ENCODE data around the gene FUT6. TPM values are rescaled to one million over a fixed set of nuclear protein-coding genes. Genes with fewer than 3 reads are reported as not detected.
"Not testable (repeated sequence)": the region's sequence is repeated elsewhere in the genome, so short reads cannot be mapped to it uniquely, and the experiment has no call there.

FUT6 gene
- total RNA-seq, 2 donors from 2014 or later, result not detected

GRCh38 chr19:5844456-5845433 lies 5.2 kb upstream of the FUT6 start:
- Mint-ChIP-seq H3K9me3 (peaks cover 8% of the 10 kb centered on the region), H3K4me1 (no peaks in the 10 kb centered on the region), H3K4me3 (no peak overlapping the region), H3K27ac (no peak overlapping the region), H3K36me3 (ENCODE audit: low read depth) (no peaks in the 10 kb centered on the region), H3K27me3 (ENCODE audit: insufficient read depth) (peaks cover 7% of the 10 kb centered on the region)
- no peak overlapping the region for H3K9ac ChIP-seq (ENCODE audit: extremely low read depth, low read length, poor library complexity, severe bottlenecking)
- H3K4me3 ChIP-seq (ENCODE audit: low read length), result no peak overlapping the region
- no peak for TF ChIP-seq CTCF (conservative IDR thresholded peaks at IDR 0.05)
- H3K27ac ChIP-seq (ENCODE audit: low read depth, low read length), result no peak overlapping the region
- no peaks in the 10 kb centered on the region for H3K27me3 ChIP-seq (ENCODE audit: control insufficient read depth, insufficient read depth, low read length, poor library complexity, severe bottlenecking)
- DNase-seq, result no peak
- H3K9me3 ChIP-seq (ENCODE audit: control insufficient read depth, low read length), result no peaks in the 10 kb centered on the region
- H3K36me3 ChIP-seq (ENCODE audit: control insufficient read depth, insufficient read depth, low read length), result no peaks in the 10 kb centered on the region
- WGBS, 2 experiments (ENCODE audit: insufficient coverage in 1 of 2, insufficient read length in 1 of 2), result 84 to 99% methylated on average over 11 to 24 of the region's 24 CpGs
- H3K4me1 ChIP-seq (ENCODE audit: control insufficient read depth, insufficient read depth, low read length), result no peaks in the 10 kb centered on the region

- Mint-ChIP-seq H3K4me1 (no peaks in the 10 kb centered on the region), H3K27me3 (ENCODE audit: insufficient read depth) (peaks cover 7% of the 10 kb centered on the region), H3K4me3 (no peak overlapping the region)
Observed at GRCh38 chr19:5843295-5843927, 3.9 kb upstream of the FUT6 start.

DNA sequence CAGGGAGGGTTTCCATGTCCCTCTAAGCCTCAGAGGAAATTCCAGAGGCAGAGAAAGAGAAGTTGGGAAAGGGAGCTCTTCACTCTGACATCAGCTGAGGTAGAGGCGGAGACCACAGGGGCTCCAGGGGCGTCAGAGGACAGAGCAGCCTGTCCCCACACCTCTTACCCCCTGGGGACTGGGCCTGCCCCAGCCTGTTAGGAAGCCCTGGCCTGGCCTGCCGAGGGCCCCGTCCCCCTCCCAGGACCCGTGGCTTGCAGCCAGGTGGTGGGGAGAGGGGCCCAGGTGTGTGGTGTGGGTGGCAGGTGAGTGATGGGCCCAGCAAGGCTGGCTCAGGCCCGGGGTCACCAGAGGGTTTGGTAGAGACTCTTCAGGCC lies 2.2 kb upstream of the FUT6 start:
- not testable (repeated sequence) for H3K36me3 Mint-ChIP-seq (ENCODE audit: low read depth); H3K9me3 Mint-ChIP-seq; H3K9ac ChIP-seq (ENCODE audit: extremely low read depth, low read length, poor library complexity, severe bottlenecking); H3K9me3 ChIP-seq (ENCODE audit: control insufficient read depth, low read length); DNase-seq; H3K4me1 Mint-ChIP-seq; H3K27ac Mint-ChIP-seq; H3K4me3 ChIP-seq (ENCODE audit: low read length); H3K27ac ChIP-seq (ENCODE audit: low read depth, low read length); H3K36me3 ChIP-seq (ENCODE audit: control insufficient read depth, insufficient read depth, low read length); H3K4me1 ChIP-seq (ENCODE audit: control insufficient read depth, insufficient read depth, low read length); H3K27me3 Mint-ChIP-seq (ENCODE audit: insufficient read depth); H3K4me3 Mint-ChIP-seq; H3K27me3 ChIP-seq (ENCODE audit: control insufficient read depth, insufficient read depth, low read length, poor library complexity, severe bottlenecking)
- WGBS, 2 experiments (ENCODE audit: insufficient coverage in 1 of 2, insufficient read length in 1 of 2), result 93% methylated on average over 4 of the region's 6 CpGs; no CpG with 5 or more reads in 1 of the 2 experiments

More at GRCh38 chr19:5843295-5843927, 3.9 kb upstream of the FUT6 start:
- no peak for DNase-seq
- Histone ChIP-seq H3K36me3 (ENCODE audit: control insufficient read depth, insufficient read depth, low read length) (no peaks in the 10 kb centered on the region), H3K4me1 (ENCODE audit: control insufficient read depth, insufficient read depth, low read length) (no peaks in the 10 kb centered on the region), H3K9me3 (ENCODE audit: control insufficient read depth, low read length) (no peaks in the 10 kb centered on the region), H3K4me3 (ENCODE audit: low read length) (no peak overlapping the region), H3K27me3 (ENCODE audit: control insufficient read depth, insufficient read depth, low read length, poor library complexity, severe bottlenecking) (no peaks in the 10 kb centered on the region), H3K27ac (ENCODE audit: low read depth, low read length) (no peak overlapping the region), H3K9ac (ENCODE audit: extremely low read depth, low read length, poor library complexity, severe bottlenecking) (no peak overlapping the region)
- Mint-ChIP-seq H3K27ac (no peak overlapping the region), H3K36me3 (ENCODE audit: low read depth) (no peaks in the 10 kb centered on the region), H3K9me3 (peaks cover 8% of the 10 kb centered on the region)
- TF ChIP-seq CTCF (conservative IDR thresholded peaks at IDR 0.05), result no peak
- WGBS, 2 experiments (ENCODE audit: insufficient coverage in 1 of 2, insufficient read length in 1 of 2), result 86 to 100% methylated on average over 5 to 16 of the region's 21 CpGs
